C4-2B (cell line): ENCODE data around the gene DNAJC9.
"Not testable (repeated sequence)": the region's sequence is repeated elsewhere in the genome, so short reads cannot be mapped to it uniquely, and the experiment has no call there.

ENCODE experiments used
- H3K27ac ChIP-seq: fragments of 450-650 bp; 2 replicates; pipeline ENCODE4 v1.5.1; 2017
- CTCF ChIP-seq: fragments of 450-650 bp; conservative IDR thresholded peaks from 2 replicates; pipeline ENCODE4 v1.5.1; 2017; ENCODE audit warnings: mild to moderate bottlenecking
- ZFX ChIP-seq: fragments of 450-650 bp; IDR thresholded peaks from 2 replicates; pipeline ENCODE4 v1.6.1; 2017

DNAJC9 gene

GRCh38 chr10:73263693-73264347, 16.8 kb upstream of the DNAJC9 start:
- TF ChIP-seq CTCF (peak; percentile 85), ZFX (no peak)
- H3K27ac ChIP-seq, result no peak overlapping the region

GRCh38 chr10:73262880-73263555, 16.0 kb upstream of the DNAJC9 start:
- TF ChIP-seq ZFX, result no peak
- TF ChIP-seq CTCF, result no peak
- H3K27ac ChIP-seq, result no peak overlapping the region

GRCh38 chr10:73262105-73262730, 15.2 kb upstream of the DNAJC9 start:
- TF ChIP-seq ZFX, result no peak
- no peak for TF ChIP-seq CTCF
- H3K27ac ChIP-seq, result no peak overlapping the region

GRCh38 chr10:73261362-73261995, 14.4 kb upstream of the DNAJC9 start:
- TF ChIP-seq CTCF (no peak), ZFX (no peak)
- no peak overlapping the region for H3K27ac ChIP-seq

- H3K27ac ChIP-seq, result not testable (repeated sequence)
Measured at GRCh38 chr10:73258612-73259011, 11.6 kb upstream of the DNAJC9 start.

GRCh38 chr10:73253225-73253555, 6.1 kb upstream of the DNAJC9 start:
- TF ChIP-seq CTCF (peak; percentile 9), ZFX (no peak)
- peak overlapping the region; percentile 95 for H3K27ac ChIP-seq

- peak within 1 kb of the TSS; percentile 95 for H3K27ac ChIP-seq
- TF ChIP-seq CTCF, result peak; percentile 19; the same call in 1 of the 2 replicates
- TF ChIP-seq ZFX, result peak; percentile 95
Measured at GRCh38 chr10:73252445-73253224, 5.6 kb upstream of the DNAJC9 start, which contains the start of gene MRPS16. Gene MRPS16 (minus strand): TSS chr10:73252644. CDS start chr10:73252482, 162 bp downstream.
